Kidney (tissue), 14 donors: Measurements from ENCODE around the gene ZDBF2. TPM values are rescaled to one million over a fixed set of nuclear protein-coding genes. Genes with fewer than 3 reads are reported as not detected.

Source experiments
- DNase-seq, 5 donors: peaks; one replicate each; pipeline ENCODE4 v3.0.0-alpha.2; 2013 to 2020
- FAIRE-seq: peaks from 2 replicates; lab custom pipeline; 2012; peaks lifted over from hg19 to GRCh38; lab: Jason Lieb, UNC
- H3K27ac ChIP-seq, 2 donors: one replicate each; pipeline ENCODE4 v1.7.0; 2013; ENCODE audit warnings: low read depth in 2 of 2, low read length in 2 of 2, inconsistent platforms in 1 of 2
- H3K27me3 ChIP-seq: one replicate; pipeline ENCODE4 v1.7.1; 2013; ENCODE audit warnings: low read length, inconsistent platforms; ENCODE audit not compliant: control insufficient read depth, insufficient read depth
- H3K36me3 ChIP-seq, 3 donors: one replicate each; pipeline versions ENCODE4 v1.7.0 to v1.7.1; 2013; ENCODE audit warnings: low read length in 3 of 3, control low read depth in 1 of 3, inconsistent platforms in 1 of 3; ENCODE audit not compliant: insufficient read depth in 3 of 3, control insufficient read depth in 2 of 3
- H3K4me1 ChIP-seq, 3 donors: one replicate each; pipeline versions ENCODE4 v1.7.0 to v1.7.1; 2013; ENCODE audit warnings: low read length in 3 of 3, inconsistent platforms in 1 of 3, low read depth in 1 of 3; ENCODE audit not compliant: control insufficient read depth in 2 of 3, insufficient read depth in 2 of 3
- H3K4me3 ChIP-seq, 3 donors: one replicate each; pipeline versions ENCODE4 v1.7.0 to v1.8.1; 2013; ENCODE audit warnings: low read length in 3 of 3, control low read depth in 1 of 3, inconsistent platforms in 1 of 3
- H3K9ac ChIP-seq, 3 donors: one replicate each; pipeline versions ENCODE4 v1.7.0 to v1.7.1; 2013; ENCODE audit warnings: low read length in 3 of 3, control low read depth in 1 of 3, inconsistent platforms in 1 of 3
- H3K9me3 ChIP-seq, 3 donors: one replicate each; pipeline versions ENCODE4 v1.7.0 to v1.7.1; 2013; ENCODE audit warnings: low read length in 3 of 3, control low read depth in 1 of 3, inconsistent platforms in 1 of 3; ENCODE audit not compliant: control insufficient read depth in 2 of 3, insufficient read depth in 1 of 3
- CTCF ChIP-seq: IDR thresholded peaks from 3 replicates; pipeline ENCODE4 v1.5.1; 2012; ENCODE audit warnings: mild to moderate bottlenecking, moderate library complexity, borderline replicate concordance; ENCODE audit not compliant: insufficient read depth; ENCODE audit errors: extremely low read depth
- intact Hi-C: fragments of 100-400 bp; cut with DNase I; formaldehyde crosslinking; loops from one replicate; pipeline ENCODE4 v1.11.1; 2022
- polyA plus RNA-seq: library from polyadenylated mRNA; stranded (reverse); fragments of 350-450 nt; fragmentation: Illumina TruSeq; extraction: RNeasy Lipid Tissue Mini Kit (QIAGEN cat#74804); gene quantifications from one replicate; pipeline ENCODE4 v1.2.3, GENCODE V29; 2014; ENCODE audit warnings: low read depth, low replicate concordance; ENCODE audit not compliant: insufficient read depth
- total RNA-seq: library from RNA; stranded (reverse); fragmentation: NEBNext Ultra II Directional; extraction: Animal tissue kit (Norgen Biotek cat#: 25700); gene quantifications from one replicate; pipeline ENCODE4 v1.2.1, GENCODE V29; 2021
- donor health status: control.
- donor health status: control.
- donor health status: control.
- donor health status: control.
- donor health status: control.
- donor health status: DM: yes; HTN: yes; CAD: no.
- donor health status: Normal renal cell carcinoma (clear cell type).

ZDBF2 gene
- total and polyA plus RNA-seq, 2 donors from 2014 or later, result 0.90 to 10.5 TPM

- Histone ChIP-seq H3K9ac (no peak overlapping the region), H3K27me3 (no peaks in the 10 kb centered on the region), H3K9me3 (peaks cover 0 to 6% (median 3%) of the 10 kb centered on the region in 3 donors), H3K36me3 (no peaks in the 10 kb centered on the region), H3K27ac (no peak overlapping the region), H3K4me1 (no peaks in the 10 kb centered on the region), H3K4me3 (no peak overlapping the region)
- FAIRE-seq, result no peak
- no peak for TF ChIP-seq CTCF
- DNase-seq, result no peak
- intact Hi-C loops, result no loop called here
Measured at GRCh38 chr2:206323033-206323432, 48.6 kb downstream of the ZDBF2 start.

GRCh38 chr2:206323486-206323885, 49.0 kb downstream of the ZDBF2 start:
- no peak for DNase-seq
- Histone ChIP-seq H3K27me3 (no peaks in the 10 kb centered on the region), H3K4me3 (no peak overlapping the region), H3K27ac (no peak overlapping the region), H3K4me1 (no peaks in the 10 kb centered on the region), H3K9ac (no peak overlapping the region), H3K36me3 (no peaks in the 10 kb centered on the region), H3K9me3 (peaks cover 0 to 6% (median under 1%) of the 10 kb centered on the region in 3 donors)
- TF ChIP-seq CTCF, result no peak
- intact Hi-C loops, result no loop called here
- FAIRE-seq, result no peak

GRCh38 chr2:206324869-206325268, 50.4 kb downstream of the ZDBF2 start:
- no peak overlapping the region for H3K27ac ChIP-seq
- FAIRE-seq (no peak), DNase-seq (no peak)
- no peak overlapping the region for H3K9ac ChIP-seq
- H3K27me3 ChIP-seq, result no peaks in the 10 kb centered on the region
- H3K4me1 ChIP-seq, result no peaks in the 10 kb centered on the region
- no peak overlapping the region for H3K4me3 ChIP-seq
- H3K36me3 ChIP-seq, result no peaks in the 10 kb centered on the region
- intact Hi-C loops, result no loop called here
- no peak for TF ChIP-seq CTCF
- H3K9me3 ChIP-seq, result no peaks in the 10 kb centered on the region

GRCh38 chr2:206328974-206329373, 54.5 kb downstream of the ZDBF2 start:
- H3K9ac ChIP-seq, result no peak overlapping the region
- no peaks in the 10 kb centered on the region for H3K4me1 ChIP-seq
- H3K27me3 ChIP-seq, result no peaks in the 10 kb centered on the region
- H3K9me3 ChIP-seq, result no peaks in the 10 kb centered on the region
- FAIRE-seq (no peak), DNase-seq (no peak)
- intact Hi-C loops, result no loop called here
- no peak overlapping the region for H3K4me3 ChIP-seq
- no peak for TF ChIP-seq CTCF
- H3K36me3 ChIP-seq, result no peaks in the 10 kb centered on the region
- H3K27ac ChIP-seq, result no peak overlapping the region
